Measurements from ENCODE around the gene DAPK2. TPM values are rescaled to one million over a fixed set of nuclear protein-coding genes. Genes with fewer than 3 reads are reported as not detected.

The DAPK2 gene
- total RNA-seq, 1 donor from 2014 or later: 9.7 TPM

GRCh38 chr15:64023220-64023619 lies 23.1 kb downstream of the DAPK2 start:
- DNase-seq: no peak

- DNase-seq: no peak
Observed at GRCh38 chr15:64022571-64022970, 23.7 kb downstream of the DAPK2 start.

DNA sequence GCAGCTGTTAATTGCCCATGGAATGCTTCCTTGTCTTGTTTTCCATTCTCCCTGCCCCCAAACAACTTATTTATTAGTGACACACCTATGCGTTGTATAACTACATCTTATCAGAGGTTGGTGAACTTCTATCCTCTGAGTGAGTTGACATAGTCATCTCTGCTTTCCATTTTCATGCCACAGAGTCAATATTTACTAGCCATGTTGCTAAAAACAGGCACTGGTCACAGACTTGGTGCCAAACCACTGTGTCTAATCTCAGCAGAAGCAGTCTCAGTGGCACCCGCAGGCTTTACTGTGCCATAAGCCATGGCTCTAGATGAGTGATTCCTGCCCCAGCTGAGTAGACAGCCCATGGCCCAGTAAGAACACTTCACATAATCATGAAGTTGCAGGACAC lies 26.5 kb downstream of the DAPK2 start:
- DNase-seq: no peak

- DNase-seq: no peak
Observed at GRCh38 chr15:64017591-64018163, 28.6 kb downstream of the DAPK2 start.

GRCh38 chr15:64017082-64017588 lies 29.1 kb downstream of the DAPK2 start:
- no peak for DNase-seq

GRCh38 chr15:64016257-64016656 lies 30.0 kb downstream of the DAPK2 start:
- no peak for DNase-seq

DNA sequence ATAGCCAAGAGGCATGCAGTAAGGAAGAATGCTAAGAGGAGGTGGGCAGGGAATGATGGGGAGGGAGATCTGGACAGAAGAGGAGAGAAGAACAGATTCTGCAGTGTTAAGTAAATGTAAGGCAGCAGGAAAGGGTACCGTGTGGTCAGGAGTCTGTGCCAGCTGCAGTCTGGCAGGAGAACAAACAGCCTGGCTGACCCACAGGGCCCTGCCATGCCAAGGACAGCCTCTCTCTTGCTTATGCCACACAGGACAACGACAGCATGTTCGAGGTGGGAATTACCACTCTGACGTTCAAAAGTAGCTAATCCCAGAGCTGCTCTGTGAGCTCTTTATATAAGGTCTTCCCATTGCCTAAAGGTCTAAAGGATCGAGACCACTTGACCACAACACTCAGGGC lies 31.3 kb downstream of the DAPK2 start:
- no peak for DNase-seq

DNA sequence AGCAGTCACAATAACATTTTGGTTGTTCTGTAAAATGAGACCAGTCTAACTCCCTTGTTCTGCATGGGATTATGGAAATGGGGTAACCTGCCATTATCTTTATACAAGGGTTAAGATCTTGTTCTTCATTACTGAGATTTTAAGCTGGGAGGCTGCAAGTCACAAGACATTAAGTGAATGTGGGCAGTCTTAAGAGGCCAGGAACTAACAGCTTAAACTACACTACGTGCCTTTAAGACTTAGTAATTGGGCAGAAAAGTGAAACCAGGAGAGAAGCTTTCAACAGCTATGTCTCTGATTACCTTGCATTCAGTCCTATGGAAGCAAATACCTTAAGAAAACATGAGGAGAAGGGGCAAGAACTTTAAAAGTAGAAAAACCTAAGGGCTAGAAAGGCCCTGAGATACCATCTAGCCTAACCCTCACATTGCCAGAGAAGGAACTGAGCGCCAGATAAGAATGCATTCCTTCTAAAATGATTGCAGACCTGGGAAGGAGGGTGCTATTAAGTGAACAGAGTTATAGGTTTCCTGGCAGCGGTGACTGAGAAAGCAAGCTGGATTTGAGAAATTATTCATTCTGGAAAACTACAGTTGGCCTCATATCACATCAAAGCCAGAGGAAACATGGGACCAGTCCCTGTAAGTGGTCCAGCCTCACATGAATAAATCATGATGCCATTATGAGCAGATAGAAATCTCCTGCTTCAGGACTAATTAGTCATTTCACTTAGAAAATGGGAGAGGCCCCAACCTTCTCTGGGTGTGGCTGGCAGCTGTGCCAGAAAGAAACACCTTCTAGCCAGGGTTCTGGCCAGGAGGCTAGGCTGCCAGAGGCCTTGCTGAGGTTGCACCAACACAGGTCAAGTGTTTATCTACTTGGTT lies 32.9 kb downstream of the DAPK2 start:
- no peak for DNase-seq

DNA sequence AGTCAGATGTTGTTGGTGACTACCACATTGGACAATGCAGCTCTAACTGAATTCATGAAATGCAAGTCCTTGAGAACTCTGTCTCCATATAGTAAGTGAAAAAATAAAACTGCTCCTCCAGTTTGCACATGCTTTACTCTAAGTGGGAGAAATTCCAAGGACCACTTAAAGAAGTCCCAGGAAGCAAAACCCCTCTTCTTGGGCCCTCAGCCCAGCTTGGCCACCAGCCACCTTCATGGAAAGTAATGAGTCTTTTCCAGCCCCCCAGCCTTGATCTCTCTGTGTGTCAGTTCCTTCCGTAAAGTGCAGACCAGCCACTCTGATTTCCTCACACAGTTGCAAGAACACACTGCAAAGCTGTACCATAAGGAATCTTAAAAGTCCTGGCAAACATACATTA lies 34.5 kb downstream of the DAPK2 start:
- no peak for DNase-seq

GRCh38 chr15:64010719-64011118 lies 35.6 kb downstream of the DAPK2 start:
- no peak for DNase-seq

- DNase-seq: no peak
Observed at GRCh38 chr15:64009798-64010261, 36.5 kb downstream of the DAPK2 start.

GRCh38 chr15:64009241-64009640 lies 37.0 kb downstream of the DAPK2 start:
- no peak for DNase-seq

GRCh38 chr15:64008177-64008576 lies 38.1 kb downstream of the DAPK2 start:
- no peak for DNase-seq

DNA sequence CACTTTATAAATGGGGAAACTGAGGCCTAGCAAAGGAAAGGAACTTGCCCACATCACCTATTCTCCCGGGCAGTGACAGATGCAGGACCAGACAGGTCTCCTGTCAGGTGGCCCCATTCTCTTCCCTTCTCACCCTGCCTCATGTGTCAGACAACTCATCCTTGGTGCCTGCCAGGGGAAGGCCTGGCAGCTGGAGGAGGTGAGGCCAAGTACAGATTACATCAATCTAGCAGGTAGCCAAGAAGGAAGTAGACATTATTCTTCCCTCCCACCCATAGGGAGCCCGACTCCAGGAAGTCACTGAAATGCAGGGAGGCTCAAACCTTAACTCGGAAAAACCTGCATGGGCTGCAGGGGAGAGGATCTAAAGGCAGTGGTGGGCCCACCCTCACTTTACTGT lies 39.6 kb downstream of the DAPK2 start:
- no peak for DNase-seq

- DNase-seq: no peak
Observed at GRCh38 chr15:64004587-64004986, 41.7 kb downstream of the DAPK2 start.

DNA sequence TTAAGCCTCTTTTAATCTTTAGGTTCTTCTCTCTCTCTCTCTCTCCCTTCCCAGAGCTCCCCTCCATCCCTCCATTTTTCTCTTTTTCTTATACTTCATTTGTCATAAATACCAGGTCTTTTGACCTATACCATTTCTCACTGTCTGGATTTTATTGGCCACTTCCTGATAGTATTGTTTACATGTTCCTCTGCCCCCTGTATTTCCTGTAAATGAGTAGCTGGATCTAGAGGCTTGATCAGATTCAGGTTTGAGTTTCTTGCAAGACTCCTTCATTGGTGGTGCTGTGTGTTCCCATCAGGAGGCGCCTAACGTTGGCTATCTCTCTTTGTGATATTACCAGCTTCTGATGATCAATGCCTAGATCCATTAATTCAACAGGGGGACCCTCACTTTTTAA lies 42.2 kb downstream of the DAPK2 start:
- DNase-seq: no peak

GRCh38 chr15:64003182-64003581 lies 43.1 kb downstream of the DAPK2 start:
- no peak for DNase-seq

DNA sequence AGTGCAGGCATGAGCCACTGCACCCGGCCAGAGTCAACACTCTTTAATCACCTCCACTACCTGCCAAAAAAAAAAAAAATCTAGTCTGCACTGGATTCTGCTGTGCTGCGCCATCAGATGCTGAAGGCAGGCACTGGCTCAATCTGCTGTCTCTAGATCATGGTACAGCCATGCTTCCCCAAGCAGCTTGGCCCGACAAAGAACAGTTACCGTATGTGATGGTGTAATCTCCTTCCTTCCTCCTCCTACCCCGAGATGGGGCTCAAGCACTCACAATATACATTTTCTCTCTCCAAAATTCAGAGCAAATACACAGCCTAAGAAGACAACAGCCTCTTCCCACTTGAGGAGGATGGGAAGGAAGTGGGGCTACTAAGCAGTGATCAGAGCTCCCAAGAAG lies 45.1 kb downstream of the DAPK2 start:
- no peak for DNase-seq

GRCh38 chr15:64000183-64000951 lies 45.9 kb downstream of the DAPK2 start:
- no peak for DNase-seq

GRCh38 chr15:63999177-63999576 lies 47.1 kb downstream of the DAPK2 start:
- no peak for DNase-seq

DNA sequence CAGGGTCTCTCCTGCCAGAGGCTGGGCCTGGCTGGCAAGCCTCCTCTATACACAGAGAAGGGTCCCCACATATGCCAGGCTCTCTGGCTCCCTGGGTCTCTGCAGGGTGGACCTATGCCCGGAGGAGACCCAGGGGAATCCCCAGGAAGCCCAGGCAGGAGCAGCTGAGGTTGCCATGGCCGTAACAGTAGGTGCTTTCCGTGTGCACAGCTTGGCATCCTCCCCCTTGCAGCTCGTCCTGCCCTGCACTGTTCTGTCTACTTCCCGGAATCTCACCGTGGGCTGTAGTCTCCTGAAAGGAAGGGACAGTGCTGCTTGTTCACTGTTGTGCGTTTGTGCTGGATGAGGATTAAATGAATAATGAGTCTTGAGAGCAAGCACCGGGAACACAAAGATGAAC lies 47.8 kb downstream of the DAPK2 start:
- DNase-seq: no peak

DNA sequence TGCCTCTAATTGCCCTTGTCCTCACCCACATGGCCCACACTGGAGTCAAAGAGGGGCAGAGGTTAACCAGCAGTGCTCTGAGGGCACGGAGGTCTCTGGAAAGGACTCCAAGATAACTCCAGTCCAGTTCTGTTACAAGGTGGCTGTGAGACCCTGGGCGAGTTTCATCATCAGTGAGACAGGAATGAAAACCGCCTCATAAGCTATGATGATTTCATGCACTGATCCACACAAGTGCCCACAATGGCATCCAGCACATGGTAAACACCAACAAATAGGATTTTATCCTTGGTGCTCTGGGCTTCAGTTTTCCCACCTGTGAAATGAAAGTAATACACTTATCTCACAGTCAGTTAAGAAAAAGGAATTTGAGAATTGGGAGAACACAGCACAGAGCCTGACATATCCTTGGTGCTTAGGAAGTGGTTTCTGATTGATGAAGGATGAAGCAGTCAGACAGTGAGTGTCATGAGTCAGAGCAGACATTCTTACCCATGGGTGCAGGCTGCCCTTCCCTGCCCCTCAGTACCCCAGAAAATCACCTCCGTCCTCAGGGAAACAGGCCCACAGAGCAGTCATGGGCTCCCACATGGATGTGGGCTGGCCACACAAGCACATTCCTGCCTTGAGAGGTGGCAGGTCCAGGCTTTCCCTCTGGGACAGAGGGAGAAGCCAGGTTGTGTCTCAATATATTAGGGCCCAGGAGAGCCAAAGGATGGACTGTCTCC lies 48.4 kb downstream of the DAPK2 start:
- no peak for DNase-seq
